Epithelial cell of prostate (primary cell): ENCODE data around the gene ERV3-1.
"Not testable (repeated sequence)": the region's sequence is repeated elsewhere in the genome, so short reads cannot be mapped to it uniquely, and the experiment has no call there.

ENCODE experiments used
- DNase-seq: peaks from one replicate; pipeline ENCODE4 v3.0.0-alpha.2; 2011; ENCODE audit warnings: low read depth, low spot score
- H3K27ac ChIP-seq: fragments of 450-650 bp; 2 replicates; pipeline ENCODE4 v1.5.1; 2017; ENCODE audit warnings: mild to moderate bottlenecking

Gene ERV3-1

GRCh38 chr7:64947252-64948000 is 59.1 kb downstream of the ERV3-1 start:
- no peak for DNase-seq
- no peak overlapping the region for H3K27ac ChIP-seq

GRCh38 chr7:64946772-64947171 is 59.7 kb downstream of the ERV3-1 start:
- no peak for DNase-seq
- no peak overlapping the region for H3K27ac ChIP-seq

GRCh38 chr7:64945503-64946175 is 60.8 kb downstream of the ERV3-1 start:
- H3K27ac ChIP-seq = no peak overlapping the region
- DNase-seq = no peak

- not testable (repeated sequence) for DNase-seq, H3K27ac ChIP-seq
These were observed 61.6 kb downstream of the ERV3-1 start for GRCh38 chr7:64944667-64945502.
